DND-41 (cell line): ENCODE results near the gene THOP1.

ENCODE experiments used
- CTCF ChIP-seq: IDR thresholded peaks from 2 replicates; pipeline ENCODE4 v1.5.1; 2012; ENCODE audit warnings: borderline replicate concordance, low read length, moderate library complexity, mild to moderate bottlenecking; ENCODE audit not compliant: poor library complexity, severe bottlenecking; ENCODE audit errors: extremely low read depth
- EZH2 ChIP-seq: IDR thresholded peaks from 3 replicates; pipeline ENCODE4 v1.6.1; 2012; ENCODE audit warnings: borderline replicate concordance, low read depth, mild to moderate bottlenecking, moderate library complexity, low read length, inconsistent platforms; ENCODE audit not compliant: severe bottlenecking

- TF ChIP-seq CTCF, result no peak
- no peak for TF ChIP-seq EZH2
These were observed 22.4 kb upstream of the THOP1 start for GRCh38 chr19:2762783-2763496.
